Liver (tissue), 9 donors: ENCODE data around the gene GATB. TPM values are rescaled to one million over a fixed set of nuclear protein-coding genes. Genes with fewer than 3 reads are reported as not detected.

Source experiments
- DNase-seq: peaks from one replicate; pipeline ENCODE4 v3.0.0-alpha.2; 2017; ENCODE audit warnings: low spot score
- H3K27ac ChIP-seq, 2 donors: one replicate each; pipeline ENCODE4 v1.7.0; 2013; ENCODE audit warnings: inconsistent platforms in 2 of 2, low read length in 2 of 2, control low read depth in 1 of 2, low read depth in 1 of 2, mild to moderate bottlenecking in 1 of 2
- H3K27me3 ChIP-seq, 4 donors: one replicate each; pipeline versions ENCODE4 v1.6.1 to v1.7.0; 2013; ENCODE audit warnings: low read length in 3 of 4, inconsistent platforms in 1 of 4, mild to moderate bottlenecking in 1 of 4, moderate library complexity in 1 of 4; ENCODE audit not compliant: control insufficient read depth in 4 of 4, insufficient read depth in 4 of 4
- H3K36me3 ChIP-seq, 4 donors: one replicate each; pipeline versions ENCODE4 v1.6.1 to v1.7.0; 2013; ENCODE audit warnings: low read length in 3 of 4, mild to moderate bottlenecking in 3 of 4, low read depth in 1 of 4, moderate library complexity in 1 of 4; ENCODE audit not compliant: control insufficient read depth in 4 of 4, insufficient read depth in 3 of 4
- H3K4me1 ChIP-seq, 4 donors: one replicate each; pipeline versions ENCODE4 v1.6.1 to v1.7.0; 2013; ENCODE audit warnings: low read length in 3 of 4, mild to moderate bottlenecking in 3 of 4, moderate library complexity in 1 of 4; ENCODE audit not compliant: control insufficient read depth in 4 of 4, insufficient read depth in 4 of 4
- H3K4me3 ChIP-seq, 3 donors: one replicate each; pipeline versions ENCODE4 v1.6.1 to v1.7.0; 2013; ENCODE audit warnings: low read length in 3 of 3, control low read depth in 1 of 3, low read depth in 1 of 3, mild to moderate bottlenecking in 1 of 3
- H3K9ac ChIP-seq, 2 donors: one replicate each; pipeline ENCODE4 v1.7.0; 2013; ENCODE audit warnings: low read length in 2 of 2, mild to moderate bottlenecking in 2 of 2, moderate library complexity in 2 of 2, control low read depth in 1 of 2, low read depth in 1 of 2
- H3K9me3 ChIP-seq, 4 donors: one replicate each; pipeline versions ENCODE4 v1.6.1 to v1.7.0; 2013; ENCODE audit warnings: low read length in 3 of 4; ENCODE audit not compliant: control insufficient read depth in 4 of 4
- ATF3 ChIP-seq: IDR thresholded peaks from 2 replicates; pipeline ENCODE4 v1.6.1; 2016; ENCODE audit warnings: antibody characterized with exemption
- CTCF ChIP-seq: fragments of 150-350 bp; IDR thresholded peaks from 2 replicates; pipeline ENCODE4 v1.5.1; 2017; ENCODE audit warnings: improper control_type of control experiment, low read depth, low read length; ENCODE audit not compliant: missing input control
- EGR1 ChIP-seq, 2 donors: IDR thresholded peaks; 2 replicates each; pipeline ENCODE4 v1.6.1; 2016 to 2018; ENCODE audit warnings: antibody characterized with exemption in 2 of 2, low read depth in 2 of 2
- FOXA1 ChIP-seq: IDR thresholded peaks from 2 replicates; pipeline ENCODE4 v1.6.1; 2016; ENCODE audit warnings: antibody characterized with exemption
- FOXA2 ChIP-seq: IDR thresholded peaks from 2 replicates; pipeline ENCODE4 v1.6.1; 2016; ENCODE audit warnings: antibody characterized with exemption
- HNF4A ChIP-seq, 2 donors: conservative IDR thresholded peaks; 2 replicates each; pipeline ENCODE4 v1.6.1; 2016; ENCODE audit warnings: antibody characterized with exemption in 2 of 2, mild to moderate bottlenecking in 2 of 2
- HNF4G ChIP-seq: IDR thresholded peaks from 2 replicates; pipeline ENCODE4 v1.6.1; 2016; ENCODE audit warnings: antibody characterized with exemption
- REST ChIP-seq: IDR thresholded peaks from 2 replicates; pipeline ENCODE4 v1.6.1; 2016; ENCODE audit warnings: antibody characterized with exemption, mild to moderate bottlenecking
- RXRA ChIP-seq, 2 donors: IDR thresholded peaks; 2 replicates each; pipeline ENCODE4 v1.6.1; 2017 to 2018; ENCODE audit warnings: antibody characterized with exemption in 2 of 2, mild to moderate bottlenecking in 1 of 2
- TAF1 ChIP-seq: conservative IDR thresholded peaks from 2 replicates; pipeline ENCODE4 v1.6.1; 2016; ENCODE audit warnings: antibody characterized with exemption, mild to moderate bottlenecking
- ZBTB33 ChIP-seq: IDR thresholded peaks from 2 replicates; pipeline ENCODE4 v1.6.1; 2016; ENCODE audit warnings: antibody characterized with exemption
- WGBS: extraction: QIAGEN DNeasy Blood & Tissue Kit; methylation state at CpG from one replicate; pipeline ENCODE4 v1.1.7; 2013; 5-methylcytosine and 5-hydroxymethylcytosine counted together
- polyA plus RNA-seq, 2 donors: library from polyadenylated mRNA; stranded (reverse) in 1 of 2; unstranded in 1 of 2; fragments of 200-250 nt in 1 of 2; fragments of >200 nt in 1 of 2; fragmentation: Nextera tagmentation in 1 of 2; extraction: Ambion mirVana in 1 of 2; gene quantifications; one replicate each; pipeline versions ENCODE4 v1.2.1 to v1.2.3, GENCODE V29; 2013 to 2015
- total RNA-seq, 2 donors: library from RNA; depleted of rRNA; stranded (reverse); fragments of >200 nt; gene quantifications; one replicate each; pipeline ENCODE4 v1.2.3, GENCODE V29; 2014
- TF ChIP-seq, protein P1 (sequence below): IDR thresholded peaks from 2 replicates; pipeline ENCODE4 v1.6.1; 2016; ENCODE audit warnings: antibody characterized with exemption
- donor health status: healthy.
- donor health status: healthy.
- donor health status: healthy.
- donor health status: healthy.
- donor health status: healthy.

The GATB gene
- total and polyA plus RNA-seq, 4 donors: 10.4 to 17.3 (median 12.5) TPM

- H3K9ac ChIP-seq: no peak overlapping the region
- H3K4me1 ChIP-seq: peaks cover 0 to 3% (median 0%) of the 10 kb centered on the region in 4 donors
- 83% methylated on average over 5 of the region's 5 CpGs for WGBS
- H3K27me3 ChIP-seq: peaks cover 0 to 2% (median 0%) of the 10 kb centered on the region in 4 donors
- H3K9me3 ChIP-seq: no peaks in the 10 kb centered on the region
- H3K36me3 ChIP-seq: no peaks in the 10 kb centered on the region
- no peak overlapping the region for H3K4me3 ChIP-seq
- no peak overlapping the region for H3K27ac ChIP-seq
- no peak for DNase-seq
- TF ChIP-seq, protein P1, sequence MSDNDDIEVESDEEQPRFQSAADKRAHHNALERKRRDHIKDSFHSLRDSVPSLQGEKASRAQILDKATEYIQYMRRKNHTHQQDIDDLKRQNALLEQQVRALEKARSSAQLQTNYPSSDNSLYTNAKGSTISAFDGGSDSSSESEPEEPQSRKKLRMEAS: no peak
- no peak for TF ChIP-seq ZBTB33
- TF ChIP-seq REST: no peak
- no peak for TF ChIP-seq CTCF
- no peak for TF ChIP-seq RXRA (IDR thresholded peaks at IDR 0.05)
- TF ChIP-seq HNF4G: no peak
- no peak for TF ChIP-seq EGR1 (IDR thresholded peaks at IDR 0.05; ENCODE audit: low read depth in 2 of 2)
- no peak for TF ChIP-seq FOXA2
- TF ChIP-seq ATF3: no peak
- TF ChIP-seq HNF4A (conservative IDR thresholded peaks at IDR 0.05): no peak
- no peak for TF ChIP-seq TAF1
Measured at GRCh38 chr4:151785484-151786157, 24.8 kb upstream of the GATB start.

GRCh38 chr4:151784706-151785105, 23.9 kb upstream of the GATB start:
- H3K4me1 ChIP-seq: no peaks in the 10 kb centered on the region
- DNase-seq: no peak
- TF ChIP-seq FOXA1: no peak
- TF ChIP-seq ATF3: no peak
- TF ChIP-seq HNF4A (conservative IDR thresholded peaks at IDR 0.05): no peak
- no peak for TF ChIP-seq HNF4G
- no peak for TF ChIP-seq CTCF
- no peak for TF ChIP-seq REST

More at GRCh38 chr4:151784706-151785105, 23.9 kb upstream of the GATB start:
- Histone ChIP-seq H3K9ac (no peak overlapping the region), H3K27me3 (peaks cover 0 to 2% (median 0%) of the 10 kb centered on the region in 4 donors), H3K9me3 (no peaks in the 10 kb centered on the region), H3K36me3 (no peaks in the 10 kb centered on the region), H3K27ac (no peak overlapping the region), H3K4me3 (no peak overlapping the region)
- WGBS: 45% methylated on average over 5 of the region's 5 CpGs
